HepG2 (cell line): ENCODE data around the gene ARID5B. TPM values are rescaled to one million over a fixed set of nuclear protein-coding genes. Genes with fewer than 3 reads are reported as not detected.
A peak's percentile ranks its signal among the peaks of the same experiment; 100 is the strongest.

Experiments used
- CREB1 ChIP-seq, 2 experiments: fragments of 450-650 bp in 1 of 2; IDR thresholded peaks; 2 replicates each; pipeline ENCODE4 v1.6.1; 2016 to 2017; ENCODE audit warnings: control low read depth in 1 of 2, mild to moderate bottlenecking in 1 of 2, missing compliant biosample characterization in 1 of 2, missing genetic modification characterization in 1 of 2
- DPF2 ChIP-seq: sonication (generic); formaldehyde crosslinking; IDR thresholded peaks from 2 replicates; pipeline ENCODE4 v1.4.0; 2020; ENCODE audit warnings: mild to moderate bottlenecking, low read depth, missing genetic modification reagents, borderline replicate concordance
- FOXA3 ChIP-seq: IDR thresholded peaks from 2 replicates; pipeline ENCODE4 v1.6.1; 2016; ENCODE audit warnings: missing genetic modification reagents, missing compliant biosample characterization
- GATA4 ChIP-seq: sonication (generic); IDR thresholded peaks from 2 replicates; pipeline ENCODE4 v1.6.1; 2016; ENCODE audit warnings: antibody characterized with exemption, low read depth, borderline replicate concordance
- HDAC1 ChIP-seq: sonication (generic); formaldehyde crosslinking; IDR thresholded peaks from 2 replicates; pipeline ENCODE4 v1.5.1; 2020; ENCODE audit warnings: mild to moderate bottlenecking, missing genetic modification reagents
- HMG20B ChIP-seq: conservative IDR thresholded peaks from 2 replicates; pipeline ENCODE4 v1.6.1; 2016; ENCODE audit warnings: missing genetic modification reagents, missing compliant biosample characterization
- MAX ChIP-seq: IDR thresholded peaks from 2 replicates; pipeline ENCODE4 v1.6.1; 2012; ENCODE audit warnings: inconsistent platforms
- NFIC ChIP-seq: IDR thresholded peaks from 2 replicates; pipeline ENCODE4 v1.6.1; 2012; ENCODE audit warnings: mild to moderate bottlenecking, low read length, inconsistent platforms
- PHF21A ChIP-seq: sonication (generic); formaldehyde crosslinking; IDR thresholded peaks from 2 replicates; pipeline ENCODE4 v1.5.0; 2020; ENCODE audit warnings: mild to moderate bottlenecking, missing genetic modification reagents
- SOX5 ChIP-seq: IDR thresholded peaks from 2 replicates; pipeline ENCODE4 v1.6.1; 2016; ENCODE audit warnings: borderline replicate concordance
- ZBTB10 ChIP-seq: sonication (generic); formaldehyde crosslinking; IDR thresholded peaks from 2 replicates; pipeline ENCODE4 v1.4.0; 2020; ENCODE audit warnings: missing genetic modification reagents, borderline replicate concordance
- ZBTB25 ChIP-seq: IDR thresholded peaks from 2 replicates; pipeline ENCODE4 v1.6.1; 2018; ENCODE audit warnings: missing genetic modification reagents
- ZFP1 ChIP-seq: IDR thresholded peaks from 2 replicates; pipeline ENCODE4 v1.6.1; 2016
- ZNF362 ChIP-seq: sonication (generic); formaldehyde crosslinking; IDR thresholded peaks from 2 replicates; pipeline ENCODE4 v1.4.0; 2020; ENCODE audit warnings: missing genetic modification reagents, mild to moderate bottlenecking, borderline replicate concordance
- ZNF574 ChIP-seq: sonication (generic); formaldehyde crosslinking; IDR thresholded peaks from 2 replicates; pipeline ENCODE4 v1.4.0; 2020; ENCODE audit warnings: missing genetic modification reagents
- ZNF816 ChIP-seq: sonication (generic); formaldehyde crosslinking; IDR thresholded peaks from 2 replicates; pipeline ENCODE4 v1.8.0; 2022; ENCODE audit warnings: missing genetic modification reagents, mild to moderate bottlenecking, borderline replicate concordance
- polyA plus RNA-seq, 8 experiments: library from polyadenylated mRNA; depleted of rRNA in 3 of 8; stranded (reverse) in 7 of 8; unstranded in 1 of 8; fragments of >200 nt; fragmentation: Illumina TruSeq in 4 of 8; extraction: Trizol in 4 of 8; gene quantifications; 2 replicates each; pipeline versions ENCODE4 v1.2.1 to v1.2.3, GENCODE V29; 2011 to 2016; ENCODE audit warnings: low read depth in 4 of 8, missing spikeins in 1 of 8, mixed read lengths in 1 of 8; ENCODE audit not compliant: insufficient read depth in 1 of 8
- total RNA-seq, 5 experiments: library from RNA; depleted of rRNA; stranded (reverse); fragments of >200 nt; fragmentation: Illumina TruSeq; extraction: Trizol; gene quantifications; 2 replicates each; pipeline ENCODE4 v1.2.3, GENCODE V29; 2016; ENCODE audit warnings: low read depth in 1 of 5

ARID5B gene
- total and polyA plus RNA-seq, 2 of the 13 experiments (the other 11 are each of a cell fraction or from before 2014, with no cell fraction given): 6.2 to 21.1 TPM

- TF ChIP-seq ZFP1: no peak
- no peak for TF ChIP-seq ZNF816 (CRISPR knock-in tag)
- TF ChIP-seq GATA4: 0 out of 2 replicates have a peak, but pooled peaks have one; percentile 74
- TF ChIP-seq CREB1 (IDR thresholded peaks at IDR 0.05): no peak
- TF ChIP-seq CREB1 (CRISPR knock-in tag; IDR thresholded peaks at IDR 0.05): peak; percentile 67
- TF ChIP-seq FOXA3 (CRISPR knock-in tag): peak; percentile 73
- TF ChIP-seq PHF21A (CRISPR knock-in tag): peak; percentile 67; the same call in 1 of the 2 replicates
- TF ChIP-seq HMG20B: peak; percentile 63; the same call in 1 of the 2 replicates
- TF ChIP-seq ZNF574 (CRISPR knock-in tag): no peak
- TF ChIP-seq ZBTB25 (CRISPR knock-in tag): 0 out of 2 replicates have a peak, but pooled peaks have one; percentile 38
- peak; percentile 55; the same call in 1 of the 2 replicates for TF ChIP-seq ZBTB10 (CRISPR knock-in tag)
- peak; percentile 98 for TF ChIP-seq SOX5 (CRISPR knock-in tag)
- 0 out of 2 replicates have a peak, but pooled peaks have one; percentile 35 for TF ChIP-seq MAX
- TF ChIP-seq ZNF362: peak; percentile 36; the same call in 1 of the 2 replicates
- peak; percentile 57; the same call in 1 of the 2 replicates for TF ChIP-seq DPF2
- peak; percentile 93 for TF ChIP-seq NFIC
- TF ChIP-seq HDAC1: peak; percentile 34
Measured at GRCh38 chr10:62095181-62096122, 194.0 kb downstream of the ARID5B start (continued).
